H1 (cell line): ENCODE data around the gene ENTPD1. TPM values are rescaled to one million over a fixed set of nuclear protein-coding genes. Genes with fewer than 3 reads are reported as not detected.

ENCODE experiments used
- CTBP2 ChIP-seq: IDR thresholded peaks from 2 replicates; pipeline ENCODE4 v1.7.0; 2011; ENCODE audit warnings: borderline replicate concordance, mild to moderate bottlenecking, moderate library complexity, mixed read lengths, low read length; ENCODE audit not compliant: insufficient read depth, insufficient read length
- GTF2F1 ChIP-seq: IDR thresholded peaks from 2 replicates; pipeline ENCODE4 v1.6.1; 2012; ENCODE audit warnings: low read depth, low read length, improper control_type of control experiment, borderline replicate concordance
- HDAC2 ChIP-seq, 2 experiments: fragments of 300-600 bp in 1 of 2; sonication (generic) in 1 of 2; IDR thresholded peaks; 2 replicates each; pipeline ENCODE4 v1.6.1; 2011 to 2012; ENCODE audit warnings: low read depth in 2 of 2, low read length in 2 of 2, mild to moderate bottlenecking in 2 of 2, moderate library complexity in 2 of 2, borderline replicate concordance in 1 of 2, inconsistent platforms in 1 of 2
- KDM1A ChIP-seq: fragments of 200-600, 300-600 bp; sonication (generic); IDR thresholded peaks from 2 replicates; pipeline ENCODE4 v1.7.1; 2016; ENCODE audit warnings: mild to moderate bottlenecking, low read length, borderline replicate concordance
- SIRT6 ChIP-seq: IDR thresholded peaks from one replicate; pipeline ENCODE4 v1.7.1; 2012; ENCODE audit warnings: low read length, inconsistent platforms
- ZNF274 ChIP-seq: IDR thresholded peaks from 2 replicates; pipeline ENCODE4 v1.7.0; 2012; ENCODE audit warnings: low read length, borderline replicate concordance; ENCODE audit errors: extremely low read depth
- polyA plus RNA-seq, 7 experiments: library from polyadenylated mRNA; depleted of rRNA in 3 of 7; stranded (reverse) in 5 of 7; unstranded in 2 of 7; fragments of >200 nt in 5 of 7; fragments of 200-250 nt in 2 of 7; gene quantifications; 1 replicate in 5 of 7; 2 replicates in 1 of 7; 4 replicates in 1 of 7; pipeline versions ENCODE4 v1.2.1 to v1.2.3, GENCODE V29; 2011 to 2013; ENCODE audit warnings: missing spikeins in 2 of 7, mixed read lengths in 2 of 7
- total RNA-seq: library from RNA; stranded (reverse); fragmentation: NEBNext Ultra II Directional; extraction: Animal tissue kit (Norgen Biotek cat#: 25700); gene quantifications from 2 replicates; pipeline ENCODE4 v1.2.1, GENCODE V29; 2021
- TF ChIP-seq, protein P1 (sequence below): IDR thresholded peaks from 2 replicates; pipeline ENCODE4 v1.6.1; 2012; ENCODE audit warnings: inconsistent platforms

The ENTPD1 gene
- total and polyA plus RNA-seq, 2 of the 8 experiments (the other 6 are each of a cell fraction or from before 2014, with no cell fraction given) = 2.2 to 2.5 TPM

DNA sequence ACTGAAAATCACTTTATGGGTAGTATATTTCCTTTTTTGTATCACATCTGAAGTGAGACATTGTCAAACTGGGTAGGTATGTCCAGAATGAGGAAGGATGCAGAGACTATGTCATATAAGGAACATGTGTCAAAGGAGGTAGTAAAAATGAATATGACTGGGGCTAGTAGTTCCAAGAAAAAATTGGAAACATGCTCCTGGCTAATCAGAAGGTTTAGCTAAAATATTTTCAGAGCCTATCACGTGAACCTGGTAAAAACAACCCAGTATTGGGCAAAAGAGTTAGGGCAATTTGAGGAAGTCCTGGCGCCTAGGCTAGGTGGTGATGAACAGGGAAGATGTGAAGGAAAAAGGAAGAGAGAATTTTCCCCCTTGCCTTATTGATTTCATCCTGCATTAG is 26.4 kb downstream of the ENTPD1 start (continued):
- TF ChIP-seq ZNF274 (no peak), GTF2F1 (no peak), CTBP2 (no peak), KDM1A (no peak), HDAC2 (IDR thresholded peaks at IDR 0.05; ENCODE audit: borderline replicate concordance in 1 of 2, low read depth in 2 of 2, low read length in 2 of 2) (no peak), SIRT6 (no peak)
- TF ChIP-seq, protein P1, sequence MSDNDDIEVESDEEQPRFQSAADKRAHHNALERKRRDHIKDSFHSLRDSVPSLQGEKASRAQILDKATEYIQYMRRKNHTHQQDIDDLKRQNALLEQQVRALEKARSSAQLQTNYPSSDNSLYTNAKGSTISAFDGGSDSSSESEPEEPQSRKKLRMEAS = no peak
